H9 (cell line): ENCODE results near the gene ARHGAP12. TPM values are rescaled to one million over a fixed set of nuclear protein-coding genes. Genes with fewer than 3 reads are reported as not detected.

Source experiments
- DNase-seq: peaks from one replicate; pipeline ENCODE4 v3.0.0-alpha.2; 2017
- H2AFZ ChIP-seq: one replicate; pipeline ENCODE4 v1.6.1; 2013; ENCODE audit warnings: mild to moderate bottlenecking, low read length, control low read depth, moderate library complexity
- H2AK5ac ChIP-seq: 2 replicates; pipeline ENCODE4 v1.6.1; 2013; ENCODE audit warnings: low read length, control low read depth, mixed read lengths; ENCODE audit not compliant: insufficient read length
- H2BK120ac ChIP-seq: one replicate; pipeline ENCODE4 v1.6.1; 2013; ENCODE audit warnings: low read depth, mild to moderate bottlenecking, low read length, control low read depth, inconsistent platforms; ENCODE audit not compliant: poor library complexity, severe bottlenecking
- H2BK12ac ChIP-seq: 2 replicates; pipeline ENCODE4 v1.6.1; 2013; ENCODE audit warnings: low read length, control low read depth, mixed read lengths, low read depth; ENCODE audit not compliant: insufficient read length
- H2BK15ac ChIP-seq: 2 replicates; pipeline ENCODE4 v1.6.1; 2013; ENCODE audit warnings: low read depth, low read length, control low read depth
- H2BK20ac ChIP-seq: one replicate; pipeline ENCODE4 v1.6.1; 2013; ENCODE audit warnings: low read depth, mild to moderate bottlenecking, low read length, control low read depth, inconsistent platforms; ENCODE audit not compliant: poor library complexity, severe bottlenecking
- H2BK5ac ChIP-seq: 2 replicates; pipeline ENCODE4 v1.6.1; 2013; ENCODE audit warnings: low read length, control low read depth, mixed read lengths; ENCODE audit not compliant: insufficient read length
- H3K14ac ChIP-seq: 2 replicates; pipeline ENCODE4 v1.6.1; 2013; ENCODE audit warnings: low read length, control low read depth; ENCODE audit not compliant: insufficient read depth
- H3K18ac ChIP-seq: 2 replicates; pipeline ENCODE4 v1.6.1; 2013; ENCODE audit warnings: low read depth, mild to moderate bottlenecking, mixed read lengths, low read length, control low read depth; ENCODE audit not compliant: insufficient read length
- H3K23ac ChIP-seq: 2 replicates; pipeline ENCODE4 v1.6.1; 2013; ENCODE audit warnings: low read length, control low read depth, mixed read lengths, low read depth; ENCODE audit not compliant: insufficient read length
- H3K23me2 ChIP-seq: 2 replicates; pipeline ENCODE4 v1.6.1; 2013; ENCODE audit warnings: low read depth, mild to moderate bottlenecking, mixed read lengths, low read length, control low read depth; ENCODE audit not compliant: insufficient read length, poor library complexity, severe bottlenecking
- H3K27ac ChIP-seq: 2 replicates; pipeline ENCODE4 v1.5.1; 2013; ENCODE audit warnings: low read length, control low read depth, mixed read lengths, low read depth; ENCODE audit not compliant: insufficient read length
- H3K27me3 ChIP-seq: 2 replicates; pipeline ENCODE4 v1.6.1; 2013; ENCODE audit warnings: low read length, control low read depth, inconsistent platforms; ENCODE audit not compliant: insufficient read depth
- H3K4ac ChIP-seq: 2 replicates; pipeline ENCODE4 v1.6.1; 2013; ENCODE audit warnings: low read depth, mild to moderate bottlenecking, control low read depth, inconsistent platforms, low read length, moderate library complexity
- H3K4me1 ChIP-seq: 2 replicates; pipeline ENCODE4 v1.6.1; 2013; ENCODE audit warnings: low read length, control low read depth, inconsistent platforms; ENCODE audit not compliant: insufficient read depth
- H3K4me2 ChIP-seq: 2 replicates; pipeline ENCODE4 v1.6.1; 2013; ENCODE audit warnings: low read length, control low read depth, mixed read lengths; ENCODE audit not compliant: insufficient read length, insufficient read depth
- H3K56ac ChIP-seq: 2 replicates; pipeline ENCODE4 v1.6.1; 2013; ENCODE audit warnings: low read depth, mild to moderate bottlenecking, mixed read lengths, low read length, control low read depth; ENCODE audit not compliant: insufficient read length
- H3K79me1 ChIP-seq: 2 replicates; pipeline ENCODE4 v1.6.1; 2013; ENCODE audit warnings: low read depth, mild to moderate bottlenecking, moderate library complexity, low read length, control low read depth, inconsistent platforms; ENCODE audit not compliant: insufficient read depth, poor library complexity, severe bottlenecking
- H3K79me2 ChIP-seq: 2 replicates; pipeline ENCODE4 v1.6.1; 2013; ENCODE audit warnings: low read length, control low read depth, inconsistent platforms; ENCODE audit not compliant: insufficient read depth
- H3K9ac ChIP-seq: 2 replicates; pipeline ENCODE4 v1.6.1; 2013; ENCODE audit warnings: low read length, control low read depth, mixed read lengths; ENCODE audit not compliant: insufficient read length; ENCODE audit errors: extremely low read depth
- H3K9me3 ChIP-seq: one replicate; pipeline ENCODE4 v1.6.1; 2013; ENCODE audit warnings: low read depth, low read length, inconsistent platforms; ENCODE audit not compliant: control insufficient read depth
- H3T11ph ChIP-seq: one replicate; pipeline ENCODE4 v1.6.1; 2013; ENCODE audit warnings: mild to moderate bottlenecking, low read length, control low read depth, inconsistent platforms
- H4K20me1 ChIP-seq: one replicate; pipeline ENCODE4 v1.6.1; 2013; ENCODE audit not compliant: control insufficient read depth, insufficient read length, insufficient read depth
- H4K5ac ChIP-seq: 2 replicates; pipeline ENCODE4 v1.6.1; 2013; ENCODE audit warnings: low read depth, mild to moderate bottlenecking, mixed read lengths, low read length, control low read depth; ENCODE audit not compliant: insufficient read length
- H4K8ac ChIP-seq: replicated peaks from 2 replicates; pipeline ENCODE4 v1.6.1; 2013; ENCODE audit warnings: low read length, control low read depth, mixed read lengths, low read depth; ENCODE audit not compliant: insufficient read length
- H4K91ac ChIP-seq: 2 replicates; pipeline ENCODE4 v1.6.1; 2013; ENCODE audit warnings: low read depth, mild to moderate bottlenecking, moderate library complexity, mixed read lengths, low read length, control low read depth; ENCODE audit not compliant: insufficient read length
- H3K27ac Mint-ChIP-seq, 3 experiments: 2 replicates in 2 of 3; 3 replicates in 1 of 3; pipeline ENCODE4 v1.8.0; 2020 to 2021; ENCODE audit warnings: mixed read lengths in 3 of 3, mild to moderate bottlenecking in 1 of 3, moderate library complexity in 1 of 3
- H3K27me3 Mint-ChIP-seq: 2 replicates; pipeline ENCODE4 v1.8.0; 2021; ENCODE audit warnings: low read depth, mild to moderate bottlenecking, moderate library complexity, mixed read lengths
- H3K36me3 Mint-ChIP-seq, 3 experiments: 2 replicates in 2 of 3; 3 replicates in 1 of 3; pipeline ENCODE4 v1.8.0; 2020 to 2021; ENCODE audit warnings: low read depth in 3 of 3, mixed read lengths in 3 of 3; ENCODE audit not compliant: insufficient read depth in 1 of 3
- H3K4me1 Mint-ChIP-seq, 2 experiments: 2 replicates each; pipeline ENCODE4 v1.8.0; 2020; ENCODE audit warnings: mixed read lengths in 2 of 2
- H3K4me3 Mint-ChIP-seq, 2 experiments: 2 replicates in 1 of 2; 3 replicates in 1 of 2; pipeline ENCODE4 v1.8.0; 2020 to 2021; ENCODE audit warnings: mild to moderate bottlenecking in 2 of 2, mixed read lengths in 2 of 2, moderate library complexity in 1 of 2
- H3K9me3 Mint-ChIP-seq, 2 experiments: 2 replicates in 1 of 2; 3 replicates in 1 of 2; pipeline ENCODE4 v1.8.0; 2020; ENCODE audit warnings: mild to moderate bottlenecking in 2 of 2, mixed read lengths in 2 of 2, moderate library complexity in 1 of 2
- total RNA-seq: library from RNA; stranded (reverse); gene quantifications from 2 replicates; pipeline ENCODE4 v1.2.1, GENCODE V29; 2021
- TF ChIP-seq, protein P1 (sequence below): fragments of 200-600 bp; sonication (generic); conservative IDR thresholded peaks from 3 replicates; pipeline ENCODE4 v1.8.0; 2021; ENCODE audit warnings: antibody characterized with exemption, mild to moderate bottlenecking

Gene ARHGAP12
- total RNA-seq, 1 experiment from 2014 or later, result 34.3 TPM

- Histone ChIP-seq H3K27me3 (no peaks in the 10 kb centered on the region), H4K20me1 (no peaks in the 10 kb centered on the region), H3K9ac (no peak overlapping the region), H2BK12ac (no peak overlapping the region), H2AFZ (no peak overlapping the region), H3T11ph (no peak overlapping the region), H3K23ac (no peak overlapping the region), H3K56ac (no peak overlapping the region), H3K4me2 (no peak overlapping the region), H2BK120ac (no peak overlapping the region), H4K5ac (no peak overlapping the region), H2BK15ac (no peak overlapping the region), H3K14ac (no peak overlapping the region), H3K9me3 (no peaks in the 10 kb centered on the region), H2BK5ac (no peak overlapping the region), H3K4me1 (no peaks in the 10 kb centered on the region), H4K8ac (no peak overlapping the region), H2AK5ac (no peak overlapping the region), H3K79me2 (no peaks in the 10 kb centered on the region), H3K4ac (no peak overlapping the region), H2BK20ac (no peak overlapping the region), H3K27ac (no peak overlapping the region), H3K18ac (no peak overlapping the region), H3K23me2 (no peaks in the 10 kb centered on the region), H4K91ac (no peak overlapping the region), H3K79me1 (no peaks in the 10 kb centered on the region)
- peaks cover 9% of the 10 kb centered on the region in 2 experiments for H3K4me1 Mint-ChIP-seq
- no peaks in the 10 kb centered on the region; a peak in 1 of 7 replicates for H3K36me3 Mint-ChIP-seq
- no peak overlapping the region for H3K4me3 Mint-ChIP-seq
- H3K9me3 Mint-ChIP-seq, result no peaks in the 10 kb centered on the region
- no peaks in the 10 kb centered on the region for H3K27me3 Mint-ChIP-seq
- no peak overlapping the region for H3K27ac Mint-ChIP-seq
- TF ChIP-seq, protein P1, sequence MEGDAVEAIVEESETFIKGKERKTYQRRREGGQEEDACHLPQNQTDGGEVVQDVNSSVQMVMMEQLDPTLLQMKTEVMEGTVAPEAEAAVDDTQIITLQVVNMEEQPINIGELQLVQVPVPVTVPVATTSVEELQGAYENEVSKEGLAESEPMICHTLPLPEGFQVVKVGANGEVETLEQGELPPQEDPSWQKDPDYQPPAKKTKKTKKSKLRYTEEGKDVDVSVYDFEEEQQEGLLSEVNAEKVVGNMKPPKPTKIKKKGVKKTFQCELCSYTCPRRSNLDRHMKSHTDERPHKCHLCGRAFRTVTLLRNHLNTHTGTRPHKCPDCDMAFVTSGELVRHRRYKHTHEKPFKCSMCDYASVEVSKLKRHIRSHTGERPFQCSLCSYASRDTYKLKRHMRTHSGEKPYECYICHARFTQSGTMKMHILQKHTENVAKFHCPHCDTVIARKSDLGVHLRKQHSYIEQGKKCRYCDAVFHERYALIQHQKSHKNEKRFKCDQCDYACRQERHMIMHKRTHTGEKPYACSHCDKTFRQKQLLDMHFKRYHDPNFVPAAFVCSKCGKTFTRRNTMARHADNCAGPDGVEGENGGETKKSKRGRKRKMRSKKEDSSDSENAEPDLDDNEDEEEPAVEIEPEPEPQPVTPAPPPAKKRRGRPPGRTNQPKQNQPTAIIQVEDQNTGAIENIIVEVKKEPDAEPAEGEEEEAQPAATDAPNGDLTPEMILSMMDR, result no peak
- DNase-seq, result no peak
Measured at GRCh38 chr10:31932838-31933237, 4.2 kb upstream of the ARHGAP12 start.
